IgD-negative memory B cell (primary cell): Measurements from ENCODE around the gene SEPTIN12. TPM values are rescaled to one million over a fixed set of nuclear protein-coding genes. Genes with fewer than 3 reads are reported as not detected.
A peak's percentile ranks its signal among the peaks of the same experiment; 100 is the strongest.

ENCODE experiments used
- H3K27ac Mint-ChIP-seq, 3 donors: one replicate each; pipeline ENCODE4 v1.8.0; 2020 to 2022; ENCODE audit warnings: mild to moderate bottlenecking in 3 of 3, mixed read lengths in 3 of 3, moderate library complexity in 1 of 3
- H3K27me3 Mint-ChIP-seq: one replicate; pipeline ENCODE4 v1.8.0; 2021; ENCODE audit warnings: mixed read lengths
- H3K36me3 Mint-ChIP-seq: one replicate; pipeline ENCODE4 v1.8.0; 2020; ENCODE audit warnings: mild to moderate bottlenecking, mixed read lengths
- H3K4me1 Mint-ChIP-seq, 3 donors: one replicate each; pipeline ENCODE4 v1.8.0; 2020 to 2022; ENCODE audit warnings: mixed read lengths in 3 of 3, mild to moderate bottlenecking in 1 of 3
- H3K4me3 Mint-ChIP-seq, 4 donors: one replicate each; pipeline ENCODE4 v1.8.0; 2020 to 2022; ENCODE audit warnings: mild to moderate bottlenecking in 4 of 4, mixed read lengths in 4 of 4, moderate library complexity in 3 of 4
- H3K9me3 Mint-ChIP-seq, 3 donors: one replicate each; pipeline ENCODE4 v1.8.0; 2020 to 2021; ENCODE audit warnings: mixed read lengths in 3 of 3, mild to moderate bottlenecking in 1 of 3
- polyA plus RNA-seq: library from polyadenylated mRNA; unstranded; fragments of 300-500 nt; fragmentation: Illumina TruSeq; gene quantifications from one replicate; pipeline ENCODE4 v1.2.3, GENCODE V29; 2021

Gene SEPTIN12
- polyA plus RNA-seq, 1 donor from 2014 or later, result not detected

- H3K9me3 Mint-ChIP-seq, result no peaks in the 10 kb centered on the region
- H3K27ac Mint-ChIP-seq, result no peak overlapping the region
- no peak overlapping the region for H3K4me3 Mint-ChIP-seq
- peaks cover 2% of the 10 kb centered on the region for H3K27me3 Mint-ChIP-seq
- peaks cover 0 to 2% (median 1%) of the 10 kb centered on the region in 3 donors for H3K4me1 Mint-ChIP-seq
- H3K36me3 Mint-ChIP-seq, result no peaks in the 10 kb centered on the region
These were observed 4.7 kb downstream of the SEPTIN12 start for GRCh38 chr16:4783251-4783950.

- Mint-ChIP-seq H3K4me3 (no peak overlapping the region), H3K27me3 (peaks cover 2% of the 10 kb centered on the region), H3K36me3 (no peaks in the 10 kb centered on the region), H3K27ac (no peak overlapping the region), H3K9me3 (no peaks in the 10 kb centered on the region), H3K4me1 (peaks cover 0 to 2% (median 0%) of the 10 kb centered on the region in 3 donors)
These were observed 7.9 kb downstream of the SEPTIN12 start for GRCh38 chr16:4780235-4780634.

- Mint-ChIP-seq H3K9me3 (no peaks in the 10 kb centered on the region), H3K27ac (no peak overlapping the region), H3K4me1 (peaks cover 0 to 2% (median 0%) of the 10 kb centered on the region in 3 donors), H3K36me3 (no peaks in the 10 kb centered on the region), H3K4me3 (no peak overlapping the region), H3K27me3 (no peaks in the 10 kb centered on the region)
These were observed 10.1 kb downstream of the SEPTIN12 start for GRCh38 chr16:4778050-4778392.

- no peak overlapping the region for H3K4me3 Mint-ChIP-seq
- H3K4me1 Mint-ChIP-seq, result peaks cover 0 to 2% (median 0%) of the 10 kb centered on the region in 3 donors
- H3K9me3 Mint-ChIP-seq, result no peaks in the 10 kb centered on the region
- H3K36me3 Mint-ChIP-seq, result no peaks in the 10 kb centered on the region
- no peaks in the 10 kb centered on the region for H3K27me3 Mint-ChIP-seq
- no peak overlapping the region for H3K27ac Mint-ChIP-seq
These were observed 10.7 kb downstream of the SEPTIN12 start for GRCh38 chr16:4777339-4778049.

GRCh38 chr16:4776141-4776705, 11.9 kb downstream of the SEPTIN12 start:
- H3K4me1 Mint-ChIP-seq, result no peaks in the 10 kb centered on the region
- no peak overlapping the region for H3K4me3 Mint-ChIP-seq
- H3K9me3 Mint-ChIP-seq, result no peaks in the 10 kb centered on the region
- no peaks in the 10 kb centered on the region for H3K27me3 Mint-ChIP-seq
- no peak overlapping the region for H3K27ac Mint-ChIP-seq
- H3K36me3 Mint-ChIP-seq, result no peaks in the 10 kb centered on the region

GRCh38 chr16:4775005-4775404, 13.1 kb downstream of the SEPTIN12 start:
- H3K27me3 Mint-ChIP-seq, result no peaks in the 10 kb centered on the region
- H3K36me3 Mint-ChIP-seq, result no peaks in the 10 kb centered on the region
- H3K4me1 Mint-ChIP-seq, result no peaks in the 10 kb centered on the region
- H3K4me3 Mint-ChIP-seq, result no peak overlapping the region
- no peaks in the 10 kb centered on the region for H3K9me3 Mint-ChIP-seq
- peak overlapping the region in 1 of 3 donors; percentile 23 for H3K27ac Mint-ChIP-seq

GRCh38 chr16:4772351-4772750, 15.8 kb downstream of the SEPTIN12 start:
- peaks cover 5 to 15% (median 11%) of the 10 kb centered on the region in 3 donors for H3K4me1 Mint-ChIP-seq
- no peaks in the 10 kb centered on the region for H3K27me3 Mint-ChIP-seq
- no peaks in the 10 kb centered on the region for H3K36me3 Mint-ChIP-seq
- no peaks in the 10 kb centered on the region for H3K9me3 Mint-ChIP-seq
- H3K4me3 Mint-ChIP-seq, result no peak overlapping the region
- no peak overlapping the region for H3K27ac Mint-ChIP-seq

- Mint-ChIP-seq H3K4me1 (peaks cover 8 to 17% (median 15%) of the 10 kb centered on the region in 3 donors), H3K36me3 (no peaks in the 10 kb centered on the region), H3K27me3 (no peaks in the 10 kb centered on the region), H3K4me3 (peak overlapping the region in 1 of 4 donors; percentile 57), H3K27ac (peak overlapping the region in 1 of 3 donors; percentile 79), H3K9me3 (no peaks in the 10 kb centered on the region)
These were observed 16.5 kb downstream of the SEPTIN12 start for GRCh38 chr16:4771646-4772045.

GRCh38 chr16:4769306-4769638, 18.9 kb downstream of the SEPTIN12 start:
- Mint-ChIP-seq H3K4me1 (peaks cover 12 to 24% (median 15%) of the 10 kb centered on the region in 3 donors), H3K27me3 (no peaks in the 10 kb centered on the region), H3K9me3 (no peaks in the 10 kb centered on the region), H3K27ac (peak overlapping the region; percentile 22 to 96 (median 88)), H3K36me3 (no peaks in the 10 kb centered on the region), H3K4me3 (peak overlapping the region; percentile 50 to 98 (median 94))

- H3K27me3 Mint-ChIP-seq, result no peaks in the 10 kb centered on the region
- peaks cover 15 to 24% (median 16%) of the 10 kb centered on the region in 3 donors for H3K4me1 Mint-ChIP-seq
- H3K36me3 Mint-ChIP-seq, result no peaks in the 10 kb centered on the region
- peak overlapping the region; percentile 92 to 98 (median 94) for H3K4me3 Mint-ChIP-seq
- peak overlapping the region; percentile 48 to 96 (median 88) for H3K27ac Mint-ChIP-seq
- no peaks in the 10 kb centered on the region for H3K9me3 Mint-ChIP-seq
These were observed 19.4 kb downstream of the SEPTIN12 start for GRCh38 chr16:4768549-4769305.

GRCh38 chr16:4767872-4768548, 20.1 kb downstream of the SEPTIN12 start:
- no peaks in the 10 kb centered on the region for H3K36me3 Mint-ChIP-seq
- H3K27ac Mint-ChIP-seq, result peak overlapping the region; percentile 48 to 96 (median 88)
- no peaks in the 10 kb centered on the region for H3K9me3 Mint-ChIP-seq
- peaks cover 15 to 24% (median 16%) of the 10 kb centered on the region in 3 donors for H3K4me1 Mint-ChIP-seq
- H3K4me3 Mint-ChIP-seq, result peak overlapping the region; percentile 92 to 98 (median 94)
- H3K27me3 Mint-ChIP-seq, result no peaks in the 10 kb centered on the region

- H3K27ac Mint-ChIP-seq, result peak within 1 kb of the TSS; percentile 48 to 96 (median 88)
- no peaks in the 10 kb centered on the region for H3K36me3 Mint-ChIP-seq
- peaks cover 15 to 24% (median 18%) of the 10 kb centered on the region in 3 donors for H3K4me1 Mint-ChIP-seq
- H3K9me3 Mint-ChIP-seq, result no peaks in the 10 kb centered on the region
- no peaks in the 10 kb centered on the region for H3K27me3 Mint-ChIP-seq
- H3K4me3 Mint-ChIP-seq, result peak within 1 kb of the TSS; percentile 92 to 98 (median 94)
These were observed 21.1 kb downstream of the SEPTIN12 start, which contains the start of gene ZNF500 for GRCh38 chr16:4766875-4767628. TSS of gene ZNF500 (minus strand) at chr16:4767162. CDS start at chr16:4765978, 1,184 bp downstream.

GRCh38 chr16:4765511-4766474, 22.4 kb downstream of the SEPTIN12 start:
- H3K9me3 Mint-ChIP-seq, result no peaks in the 10 kb centered on the region
- no peaks in the 10 kb centered on the region for H3K36me3 Mint-ChIP-seq
- peak overlapping the region; percentile 80 to 98 (median 90) for H3K4me3 Mint-ChIP-seq
- peak overlapping the region; percentile 62 to 70 (median 67) for H3K27ac Mint-ChIP-seq
- H3K4me1 Mint-ChIP-seq, result peaks cover 15 to 24% (median 18%) of the 10 kb centered on the region in 3 donors
- H3K27me3 Mint-ChIP-seq, result no peaks in the 10 kb centered on the region
